Measurements from ENCODE around the gene CERS1. TPM values are rescaled to one million over a fixed set of nuclear protein-coding genes. Genes with fewer than 3 reads are reported as not detected.

The CERS1 gene
- total RNA-seq, 2 experiments from 2014 or later = not detected

DNA sequence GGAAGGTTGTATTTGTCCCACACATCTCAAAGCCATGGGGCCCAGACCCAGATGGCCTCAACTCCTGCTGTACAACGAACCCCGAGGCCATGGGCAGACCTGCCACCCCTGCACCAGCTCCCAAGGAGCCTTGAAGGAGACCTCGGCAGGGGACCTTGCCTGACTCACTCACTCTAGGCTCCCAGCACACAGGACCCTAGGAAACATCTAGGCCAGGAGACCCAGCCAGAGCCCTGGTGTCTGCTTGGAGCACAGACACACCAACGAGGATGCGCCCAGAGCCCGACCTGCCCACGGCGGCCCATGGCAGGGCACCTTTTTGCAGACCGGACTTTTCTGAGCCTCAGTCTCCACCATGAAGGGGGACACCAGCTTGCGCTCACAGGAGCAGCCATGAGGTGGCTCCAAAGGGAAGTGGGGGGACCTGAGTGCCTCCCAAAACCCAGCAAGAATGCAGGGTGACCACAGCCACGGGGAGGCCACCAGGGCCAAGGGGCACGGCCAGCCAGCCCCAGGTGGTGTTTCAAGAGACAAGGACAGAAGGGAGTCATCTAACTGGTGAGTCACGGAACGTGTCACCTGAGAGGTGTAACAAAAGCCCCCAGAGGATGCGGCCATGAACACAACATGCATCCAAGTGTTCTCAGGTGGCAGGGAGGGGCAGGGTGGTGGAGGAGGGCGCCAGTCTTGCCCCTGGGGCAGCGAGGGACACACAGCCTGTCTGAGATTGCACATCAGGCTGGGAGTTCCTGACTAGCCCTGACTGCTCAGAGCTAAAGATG lies 4.9 kb upstream of the CERS1 start:
- Histone ChIP-seq H3K9me3 (ENCODE audit: control insufficient read depth in 1 of 2, insufficient read depth in 1 of 2, low read length in 2 of 2) (peaks cover 0 to 6% of the 10 kb centered on the region in 2 experiments), H3K36me3 (ENCODE audit: insufficient read depth, low read length) (peaks cover 54% of the 10 kb centered on the region), H3K4me3 (ENCODE audit: low read length) (no peak overlapping the region), H3K27me3 (ENCODE audit: control insufficient read depth in 1 of 2, insufficient read depth in 2 of 2, low read length in 2 of 2) (no peaks in the 10 kb centered on the region), H3K27ac (ENCODE audit: low read depth in 1 of 2, low read length in 2 of 2) (no peak overlapping the region), H3K4me1 (ENCODE audit: insufficient read depth, low read length) (peaks cover 6% of the 10 kb centered on the region)
- Mint-ChIP-seq H3K9me3 (no peaks in the 10 kb centered on the region), H3K27ac (no peak overlapping the region), H3K4me1 (ENCODE audit: low read depth) (peaks cover 13% of the 10 kb centered on the region), H3K4me3 (no peak overlapping the region), H3K36me3 (ENCODE audit: low read depth) (peaks cover 42% of the 10 kb centered on the region), H3K27me3 (peaks cover 17% of the 10 kb centered on the region)
- CTCF ChIA-PET = no interaction called here
- intact Hi-C loops (cut with DNase I, micrococcal nuclease) = no loop called here
- DNase-seq (no peak), ATAC-seq (ENCODE audit: poor library complexity) (no peak)
- TF ChIP-seq, protein P1, sequence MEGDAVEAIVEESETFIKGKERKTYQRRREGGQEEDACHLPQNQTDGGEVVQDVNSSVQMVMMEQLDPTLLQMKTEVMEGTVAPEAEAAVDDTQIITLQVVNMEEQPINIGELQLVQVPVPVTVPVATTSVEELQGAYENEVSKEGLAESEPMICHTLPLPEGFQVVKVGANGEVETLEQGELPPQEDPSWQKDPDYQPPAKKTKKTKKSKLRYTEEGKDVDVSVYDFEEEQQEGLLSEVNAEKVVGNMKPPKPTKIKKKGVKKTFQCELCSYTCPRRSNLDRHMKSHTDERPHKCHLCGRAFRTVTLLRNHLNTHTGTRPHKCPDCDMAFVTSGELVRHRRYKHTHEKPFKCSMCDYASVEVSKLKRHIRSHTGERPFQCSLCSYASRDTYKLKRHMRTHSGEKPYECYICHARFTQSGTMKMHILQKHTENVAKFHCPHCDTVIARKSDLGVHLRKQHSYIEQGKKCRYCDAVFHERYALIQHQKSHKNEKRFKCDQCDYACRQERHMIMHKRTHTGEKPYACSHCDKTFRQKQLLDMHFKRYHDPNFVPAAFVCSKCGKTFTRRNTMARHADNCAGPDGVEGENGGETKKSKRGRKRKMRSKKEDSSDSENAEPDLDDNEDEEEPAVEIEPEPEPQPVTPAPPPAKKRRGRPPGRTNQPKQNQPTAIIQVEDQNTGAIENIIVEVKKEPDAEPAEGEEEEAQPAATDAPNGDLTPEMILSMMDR (IDR thresholded peaks at IDR 0.05) = no peak
- POLR2A ChIA-PET = no interaction called here

DNA sequence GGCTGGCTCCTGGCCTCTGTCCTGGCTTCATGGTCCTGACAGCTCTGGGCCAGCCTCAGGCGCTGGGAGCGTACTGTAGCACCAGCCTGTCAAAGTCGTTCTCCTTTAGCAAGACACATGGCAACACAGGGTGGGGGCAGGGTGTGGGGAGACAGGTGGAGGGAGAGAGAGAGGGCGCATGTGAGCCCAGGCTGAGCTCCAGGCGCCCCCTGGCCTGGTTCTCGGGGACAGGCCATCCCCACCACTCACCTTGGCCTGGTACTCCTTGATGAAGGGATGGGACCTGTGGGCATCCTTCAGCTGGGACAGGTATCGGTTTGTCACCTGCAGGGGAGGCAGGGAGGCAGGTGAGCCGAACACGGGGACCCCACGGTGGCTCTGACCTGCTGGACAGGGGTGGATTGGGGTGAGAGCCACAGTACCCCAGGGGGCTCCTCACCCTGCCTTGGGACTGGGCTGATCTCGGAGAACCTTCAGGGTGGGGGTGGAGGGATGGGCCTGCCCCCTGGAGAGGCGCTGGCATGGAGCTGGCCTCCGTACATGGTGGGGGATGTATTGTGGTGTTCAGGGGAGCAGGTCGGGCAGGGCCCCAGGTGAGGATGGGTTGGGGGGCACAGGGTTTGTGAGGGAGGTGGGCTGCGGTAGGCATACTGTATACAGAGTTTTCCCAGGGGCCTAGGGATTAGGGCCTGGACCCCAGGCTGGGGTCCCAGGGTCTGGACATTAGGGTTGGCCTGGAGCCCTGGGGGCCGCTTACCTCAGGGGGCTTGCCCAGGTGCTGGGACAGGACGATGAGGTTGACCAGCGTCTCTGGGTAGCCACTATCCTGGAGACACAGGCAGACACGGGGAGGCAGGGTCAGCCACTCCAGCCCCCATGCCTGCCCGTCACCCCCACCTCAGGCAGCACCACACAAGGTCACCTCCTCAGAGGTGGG lies 3.9 kb upstream of the CERS1 start:
- peaks cover 17% of the 10 kb centered on the region for H3K27me3 Mint-ChIP-seq
- H3K4me3 Mint-ChIP-seq = no peak overlapping the region
- peaks cover 34% of the 10 kb centered on the region for H3K36me3 Mint-ChIP-seq (ENCODE audit: low read depth)
- Histone ChIP-seq H3K4me3 (ENCODE audit: low read length) (no peak overlapping the region), H3K27ac (ENCODE audit: low read depth in 1 of 2, low read length in 2 of 2) (no peak overlapping the region), H3K27me3 (ENCODE audit: control insufficient read depth in 1 of 2, insufficient read depth in 2 of 2, low read length in 2 of 2) (peaks cover 7% of the 10 kb centered on the region in 2 experiments), H3K4me1 (ENCODE audit: insufficient read depth, low read length) (peaks cover 11% of the 10 kb centered on the region), H3K36me3 (ENCODE audit: insufficient read depth, low read length) (peaks cover 45% of the 10 kb centered on the region), H3K9me3 (ENCODE audit: control insufficient read depth in 1 of 2, insufficient read depth in 1 of 2, low read length in 2 of 2) (peaks cover 0 to 8% of the 10 kb centered on the region in 2 experiments)
- no peak for ATAC-seq (ENCODE audit: poor library complexity)
- H3K27ac Mint-ChIP-seq = no peak overlapping the region
- POLR2A ChIA-PET = no interaction called here
- intact Hi-C loops (cut with DNase I, micrococcal nuclease) = no loop called here
- DNase-seq = no peak
- H3K4me1 Mint-ChIP-seq (ENCODE audit: low read depth) = peaks cover 13% of the 10 kb centered on the region
- TF ChIP-seq, protein P1 (IDR thresholded peaks at IDR 0.05) = no peak
- H3K9me3 Mint-ChIP-seq = no peaks in the 10 kb centered on the region
- CTCF ChIA-PET = no interaction called here

DNA sequence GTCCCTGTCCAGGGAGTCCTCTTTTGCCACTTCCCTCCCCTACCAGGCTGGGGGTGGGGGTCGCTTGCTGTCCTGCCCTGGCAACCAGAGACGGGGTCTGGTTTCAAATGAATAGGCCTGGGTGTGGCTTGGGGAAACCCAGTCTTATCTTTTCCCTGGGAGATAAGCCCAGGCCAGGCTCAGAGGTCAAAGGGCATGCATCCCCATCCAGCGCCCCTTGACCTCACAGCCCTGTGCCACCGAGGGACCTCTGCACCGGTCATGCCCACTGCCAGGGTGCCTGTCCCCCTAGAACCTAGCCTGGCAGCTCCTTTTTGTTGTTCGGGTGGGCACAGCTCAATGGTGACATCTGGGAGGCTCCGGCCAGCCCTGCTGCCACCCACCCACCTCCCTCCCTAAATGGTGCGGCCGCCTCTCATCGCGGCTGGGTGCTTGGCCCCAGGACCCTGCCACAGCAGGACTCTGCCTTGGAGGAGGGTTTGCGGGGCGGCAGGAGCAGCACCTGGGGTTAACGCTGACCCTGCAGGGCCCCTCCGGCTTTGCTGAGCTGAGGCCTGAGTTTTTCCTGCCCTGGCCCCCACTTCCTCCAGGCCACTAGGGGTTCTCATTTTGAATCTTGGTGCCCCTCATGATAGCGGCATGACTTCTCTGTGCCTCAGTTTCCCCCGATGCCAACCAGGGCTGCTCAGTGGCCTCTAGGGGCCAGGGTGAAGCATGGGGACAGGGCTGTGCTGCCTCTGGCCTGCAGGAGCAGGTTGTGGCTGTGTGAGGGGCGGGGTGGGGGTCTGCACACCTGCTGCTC lies 2.9 kb upstream of the CERS1 start:
- H3K27ac ChIP-seq (ENCODE audit: low read depth in 1 of 2, low read length in 2 of 2) = no peak overlapping the region
- peaks cover 29% of the 10 kb centered on the region for H3K36me3 Mint-ChIP-seq (ENCODE audit: low read depth)
- TF ChIP-seq, protein P1 (IDR thresholded peaks at IDR 0.05) = no peak
- no peaks in the 10 kb centered on the region for H3K9me3 Mint-ChIP-seq
- peaks cover 18% of the 10 kb centered on the region for H3K27me3 Mint-ChIP-seq
- peak in 1 of 14 experiments; percentile 19 for DNase-seq
- no peak overlapping the region for H3K4me3 Mint-ChIP-seq
- ChIA-PET CTCF (no interaction called here), POLR2A (no interaction called here)
- H3K27me3 ChIP-seq (ENCODE audit: control insufficient read depth in 1 of 2, insufficient read depth in 2 of 2, low read length in 2 of 2) = peaks cover 16% of the 10 kb centered on the region in 2 experiments
- intact Hi-C loops (cut with DNase I, micrococcal nuclease) = no loop called here
- peaks cover 0 to 9% of the 10 kb centered on the region in 2 experiments for H3K9me3 ChIP-seq (ENCODE audit: control insufficient read depth in 1 of 2, insufficient read depth in 1 of 2, low read length in 2 of 2)
- H3K36me3 ChIP-seq (ENCODE audit: insufficient read depth, low read length) = peaks cover 38% of the 10 kb centered on the region
- no peak for ATAC-seq (ENCODE audit: poor library complexity)
- peaks cover 13% of the 10 kb centered on the region for H3K4me1 Mint-ChIP-seq (ENCODE audit: low read depth)
- H3K4me3 ChIP-seq (ENCODE audit: low read length) = no peak overlapping the region
- H3K4me1 ChIP-seq (ENCODE audit: insufficient read depth, low read length) = peaks cover 11% of the 10 kb centered on the region
- H3K27ac Mint-ChIP-seq = no peak overlapping the region

All from CD4-positive, alpha-beta T cell (primary cell).